DND-41 (cell line): ENCODE data around the gene TSPAN1.

Experiments
- ATAC-seq: fragments of 200-7000 bp; cut with Tn5 transposase; 3 replicates; pipeline ENCODE4 v1.9.1; 2021; ENCODE audit warnings: low read depth; ENCODE audit not compliant: insufficient read depth
- DNase-seq: peaks from one replicate; pipeline ENCODE4 v3.0.0-alpha.2; 2020
- H2AFZ ChIP-seq: 2 replicates; pipeline ENCODE4 v1.6.0; 2012; ENCODE audit warnings: low read depth, low read length
- H3K27ac ChIP-seq: 2 replicates; pipeline ENCODE4 v1.5.1; 2012; ENCODE audit warnings: low read length, inconsistent platforms
- H3K27me3 ChIP-seq: fragments of 200-600 bp; sonication (generic); 2 replicates; pipeline ENCODE4 v1.6.0; 2012; ENCODE audit warnings: low read length, mild to moderate bottlenecking, inconsistent platforms; ENCODE audit not compliant: insufficient read depth, poor library complexity
- H3K36me3 ChIP-seq: 2 replicates; pipeline ENCODE4 v1.5.1; 2012; ENCODE audit warnings: low read length, inconsistent platforms; ENCODE audit not compliant: insufficient read depth
- H3K4me1 ChIP-seq: 2 replicates; pipeline ENCODE4 v1.5.1; 2012; ENCODE audit warnings: mild to moderate bottlenecking, low read length; ENCODE audit not compliant: insufficient read depth
- H3K4me2 ChIP-seq: 2 replicates; pipeline ENCODE4 v1.6.0; 2012; ENCODE audit warnings: mild to moderate bottlenecking, moderate library complexity, low read length, inconsistent platforms; ENCODE audit not compliant: insufficient read depth
- H3K4me3 ChIP-seq, 2 experiments: fragments of 200-600 bp in 1 of 2; shearing (Covaris generic) in 1 of 2; 2 replicates each; pipeline ENCODE4 v1.5.1; 2012 to 2016; ENCODE audit warnings: inconsistent platforms in 2 of 2, low read length in 2 of 2, mild to moderate bottlenecking in 2 of 2, low read depth in 1 of 2, moderate library complexity in 1 of 2
- H3K79me2 ChIP-seq: 2 replicates; pipeline ENCODE4 v1.6.0; 2012; ENCODE audit warnings: low read length, inconsistent platforms; ENCODE audit not compliant: insufficient read depth
- H3K9ac ChIP-seq: 2 replicates; pipeline ENCODE4 v1.6.0; 2012; ENCODE audit warnings: low read depth, mild to moderate bottlenecking, inconsistent platforms, low read length, moderate library complexity
- H3K9me3 ChIP-seq: 2 replicates; pipeline ENCODE4 v1.5.1; 2012; ENCODE audit warnings: low read length, moderate library complexity, mild to moderate bottlenecking, inconsistent platforms; ENCODE audit not compliant: insufficient read depth, severe bottlenecking
- H4K20me1 ChIP-seq: 2 replicates; pipeline ENCODE4 v1.6.0; 2012; ENCODE audit warnings: low read length; ENCODE audit not compliant: insufficient read depth
- EZH2 ChIP-seq: IDR thresholded peaks from 3 replicates; pipeline ENCODE4 v1.6.1; 2012; ENCODE audit warnings: borderline replicate concordance, low read depth, mild to moderate bottlenecking, moderate library complexity, low read length, inconsistent platforms; ENCODE audit not compliant: severe bottlenecking
- TF ChIP-seq, protein P1 (sequence below): IDR thresholded peaks from 2 replicates; pipeline ENCODE4 v1.5.1; 2012; ENCODE audit warnings: borderline replicate concordance, low read length, moderate library complexity, mild to moderate bottlenecking; ENCODE audit not compliant: poor library complexity, severe bottlenecking; ENCODE audit errors: extremely low read depth

TSPAN1 gene

DNA sequence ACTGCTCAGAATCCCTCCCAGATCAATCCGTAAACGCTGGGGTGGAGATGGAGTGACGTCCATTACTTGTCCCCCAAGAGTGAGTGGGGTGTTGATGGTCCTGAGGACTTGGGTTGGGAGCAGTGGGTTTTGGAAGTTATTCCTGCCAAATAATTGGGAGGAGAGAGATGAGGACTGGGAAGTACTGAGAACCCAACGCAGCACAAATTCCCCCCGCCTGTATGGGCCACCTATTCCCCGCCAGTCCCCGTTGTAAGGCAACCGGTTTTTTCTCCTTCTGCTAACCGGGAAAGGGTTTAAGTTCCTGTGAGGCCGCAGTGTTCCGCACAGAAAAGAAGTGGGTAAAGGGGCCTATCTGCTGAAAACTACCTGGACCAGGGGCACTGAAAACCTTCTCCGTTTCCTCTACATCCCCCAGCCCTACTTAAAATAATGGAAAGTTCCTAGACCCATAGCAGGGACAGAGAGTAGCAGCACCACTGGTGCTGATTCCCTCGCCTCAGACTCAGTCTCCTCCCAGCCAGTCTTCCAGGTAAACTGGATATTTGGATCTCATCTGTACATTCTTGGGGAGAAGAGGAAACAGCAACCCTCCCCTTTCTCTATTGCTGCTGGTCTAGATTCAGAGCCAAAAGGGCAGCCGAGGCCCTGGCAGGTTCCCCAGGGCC lies 29.0 kb downstream of the TSPAN1 start:
- no peaks in the 10 kb centered on the region for H3K27me3 ChIP-seq
- H3K9me3 ChIP-seq: no peaks in the 10 kb centered on the region
- peaks cover 24% of the 10 kb centered on the region for H3K4me1 ChIP-seq
- no peak overlapping the region; the same call in 1 of the 2 replicates for H3K27ac ChIP-seq
- H3K9ac ChIP-seq: peak overlapping the region; percentile 55
- H3K79me2 ChIP-seq: no peaks in the 10 kb centered on the region
- no peak for ATAC-seq
- H3K4me3 ChIP-seq: peak overlapping the region; percentile 17 to 58; a peak in 3 of 4 replicates
- DNase-seq: no peak
- no peak for TF ChIP-seq EZH2
- TF ChIP-seq, protein P1, sequence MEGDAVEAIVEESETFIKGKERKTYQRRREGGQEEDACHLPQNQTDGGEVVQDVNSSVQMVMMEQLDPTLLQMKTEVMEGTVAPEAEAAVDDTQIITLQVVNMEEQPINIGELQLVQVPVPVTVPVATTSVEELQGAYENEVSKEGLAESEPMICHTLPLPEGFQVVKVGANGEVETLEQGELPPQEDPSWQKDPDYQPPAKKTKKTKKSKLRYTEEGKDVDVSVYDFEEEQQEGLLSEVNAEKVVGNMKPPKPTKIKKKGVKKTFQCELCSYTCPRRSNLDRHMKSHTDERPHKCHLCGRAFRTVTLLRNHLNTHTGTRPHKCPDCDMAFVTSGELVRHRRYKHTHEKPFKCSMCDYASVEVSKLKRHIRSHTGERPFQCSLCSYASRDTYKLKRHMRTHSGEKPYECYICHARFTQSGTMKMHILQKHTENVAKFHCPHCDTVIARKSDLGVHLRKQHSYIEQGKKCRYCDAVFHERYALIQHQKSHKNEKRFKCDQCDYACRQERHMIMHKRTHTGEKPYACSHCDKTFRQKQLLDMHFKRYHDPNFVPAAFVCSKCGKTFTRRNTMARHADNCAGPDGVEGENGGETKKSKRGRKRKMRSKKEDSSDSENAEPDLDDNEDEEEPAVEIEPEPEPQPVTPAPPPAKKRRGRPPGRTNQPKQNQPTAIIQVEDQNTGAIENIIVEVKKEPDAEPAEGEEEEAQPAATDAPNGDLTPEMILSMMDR: no peak
- peak overlapping the region; percentile 84 for H3K4me2 ChIP-seq
- peak overlapping the region; percentile 82 for H2AFZ ChIP-seq
- H4K20me1 ChIP-seq: no peaks in the 10 kb centered on the region
- H3K36me3 ChIP-seq: no peaks in the 10 kb centered on the region

GRCh38 chr1:46204406-46204742 lies 29.5 kb downstream of the TSPAN1 start:
- H4K20me1 ChIP-seq: no peaks in the 10 kb centered on the region
- H3K4me1 ChIP-seq: peaks cover 19% of the 10 kb centered on the region
- H3K9me3 ChIP-seq: no peaks in the 10 kb centered on the region
- no peak for DNase-seq
- no peak overlapping the region for H3K27ac ChIP-seq
- TF ChIP-seq, protein P1: no peak
- no peak for TF ChIP-seq EZH2
- no peak for ATAC-seq
- no peaks in the 10 kb centered on the region for H3K79me2 ChIP-seq
- H3K27me3 ChIP-seq: no peaks in the 10 kb centered on the region
- 0 out of 2 replicates have a peak overlapping the region, but pooled peaks have one; percentile 55 for H3K9ac ChIP-seq
- H3K4me3 ChIP-seq: no peak overlapping the region
- H3K4me2 ChIP-seq: peak overlapping the region; percentile 84
- H2AFZ ChIP-seq: peak overlapping the region; percentile 11; the same call in 1 of the 2 replicates
- no peaks in the 10 kb centered on the region for H3K36me3 ChIP-seq

GRCh38 chr1:46205141-46205540 lies 30.3 kb downstream of the TSPAN1 start:
- ATAC-seq (no peak), DNase-seq (no peak)
- no peaks in the 10 kb centered on the region for H4K20me1 ChIP-seq
- H3K9ac ChIP-seq: no peak overlapping the region
- H3K4me2 ChIP-seq: no peak overlapping the region
- peaks cover 15% of the 10 kb centered on the region for H3K4me1 ChIP-seq
- no peak overlapping the region for H3K27ac ChIP-seq
- no peak overlapping the region for H3K4me3 ChIP-seq
- no peaks in the 10 kb centered on the region for H3K79me2 ChIP-seq
- no peaks in the 10 kb centered on the region for H3K36me3 ChIP-seq
- TF ChIP-seq, protein P1: no peak
- TF ChIP-seq EZH2: no peak
- H3K27me3 ChIP-seq: no peaks in the 10 kb centered on the region
- no peak overlapping the region for H2AFZ ChIP-seq
- H3K9me3 ChIP-seq: no peaks in the 10 kb centered on the region
